Measurements from ENCODE around the gene CADPS. TPM values are rescaled to one million over a fixed set of nuclear protein-coding genes. Genes with fewer than 3 reads are reported as not detected.

CADPS gene
- total and polyA plus RNA-seq, 9 of the 15 experiments (the other 6 are each of a cell fraction or from before 2014, with no cell fraction given) = not detected

DNA sequence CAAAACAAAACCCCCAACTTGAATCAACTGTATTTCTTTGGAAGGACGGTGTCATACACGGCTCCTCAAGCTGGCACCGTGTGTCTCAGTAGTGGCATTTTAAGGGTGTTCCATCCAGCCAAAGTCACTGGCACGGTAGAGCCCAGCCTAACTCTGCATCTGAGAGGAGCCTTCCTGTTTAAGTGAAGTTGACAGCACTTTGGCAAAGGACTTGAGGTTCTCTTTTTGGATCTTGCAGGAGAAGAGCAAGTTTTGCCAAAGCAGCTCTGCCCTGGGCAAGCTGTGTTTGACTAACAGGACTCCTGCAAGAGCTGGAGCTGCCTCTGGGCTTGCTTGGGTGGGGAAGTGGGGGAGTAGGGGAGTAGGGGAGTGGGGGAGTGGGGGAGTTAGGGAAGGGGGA lies 392.3 kb downstream of the CADPS start:
- intact Hi-C loops (cut with micrococcal nuclease) = no loop called here
- no peaks in the 10 kb centered on the region for H4K20me1 ChIP-seq (replicated peaks; ENCODE audit: control insufficient read depth, insufficient read depth, low read length)
- H2AFZ ChIP-seq (ENCODE audit: low read depth, low read length) = no peak overlapping the region

DNA sequence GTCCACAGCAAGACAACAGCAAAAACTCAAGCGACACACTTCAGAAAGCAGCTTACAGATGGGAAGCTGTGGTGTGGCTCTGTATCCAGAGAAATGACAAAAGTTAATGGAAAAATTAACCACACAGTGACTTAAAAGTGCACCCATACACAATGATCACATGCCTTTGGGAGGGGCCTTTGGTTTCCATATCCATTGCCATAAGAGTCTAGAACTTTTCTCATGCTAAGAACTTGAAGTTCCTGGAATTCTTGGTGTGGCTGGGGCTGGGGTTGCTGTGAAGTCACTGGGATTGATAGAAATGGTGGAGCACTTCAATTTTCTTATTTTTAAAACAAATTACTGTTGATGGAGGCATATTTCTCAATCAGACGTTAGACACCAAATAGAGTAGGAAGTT lies 393.3 kb downstream of the CADPS start:
- ChIA-PET POLR2A (no interaction called here), CTCF (ENCODE audit: low intra/inter-chr PET ratio) (no interaction called here)
- no peak for TF ChIP-seq ZC3H4 (CRISPR knock-in tag; IDR thresholded peaks at IDR 0.05; ENCODE audit: borderline replicate concordance)
- TF ChIP-seq MTA3 (IDR thresholded peaks at IDR 0.05; ENCODE audit: borderline replicate concordance) = no peak
- TF ChIP-seq ZNF668 (CRISPR knock-in tag; IDR thresholded peaks at IDR 0.05) = no peak
- no peak for TF ChIP-seq CREB1 (IDR thresholded peaks at IDR 0.05)
- TF ChIP-seq CREB1 (CRISPR knock-in tag; IDR thresholded peaks at IDR 0.05) = no peak
- no peak for TF ChIP-seq CREM (IDR thresholded peaks at IDR 0.05; ENCODE audit: low read depth)
- no peak for TF ChIP-seq TEAD1 (CRISPR knock-in tag; IDR thresholded peaks at IDR 0.05)
- TF ChIP-seq BCOR (IDR thresholded peaks at IDR 0.05) = no peak
- no peak for TF ChIP-seq ARID1B (IDR thresholded peaks at IDR 0.05)
- TF ChIP-seq, protein P1, sequence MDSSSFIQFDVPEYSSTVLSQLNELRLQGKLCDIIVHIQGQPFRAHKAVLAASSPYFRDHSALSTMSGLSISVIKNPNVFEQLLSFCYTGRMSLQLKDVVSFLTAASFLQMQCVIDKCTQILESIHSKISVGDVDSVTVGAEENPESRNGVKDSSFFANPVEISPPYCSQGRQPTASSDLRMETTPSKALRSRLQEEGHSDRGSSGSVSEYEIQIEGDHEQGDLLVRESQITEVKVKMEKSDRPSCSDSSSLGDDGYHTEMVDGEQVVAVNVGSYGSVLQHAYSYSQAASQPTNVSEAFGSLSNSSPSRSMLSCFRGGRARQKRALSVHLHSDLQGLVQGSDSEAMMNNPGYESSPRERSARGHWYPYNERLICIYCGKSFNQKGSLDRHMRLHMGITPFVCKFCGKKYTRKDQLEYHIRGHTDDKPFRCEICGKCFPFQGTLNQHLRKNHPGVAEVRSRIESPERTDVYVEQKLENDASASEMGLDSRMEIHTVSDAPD (CRISPR knock-in tag; IDR thresholded peaks at IDR 0.05) = no peak
- TF ChIP-seq, protein P2, sequence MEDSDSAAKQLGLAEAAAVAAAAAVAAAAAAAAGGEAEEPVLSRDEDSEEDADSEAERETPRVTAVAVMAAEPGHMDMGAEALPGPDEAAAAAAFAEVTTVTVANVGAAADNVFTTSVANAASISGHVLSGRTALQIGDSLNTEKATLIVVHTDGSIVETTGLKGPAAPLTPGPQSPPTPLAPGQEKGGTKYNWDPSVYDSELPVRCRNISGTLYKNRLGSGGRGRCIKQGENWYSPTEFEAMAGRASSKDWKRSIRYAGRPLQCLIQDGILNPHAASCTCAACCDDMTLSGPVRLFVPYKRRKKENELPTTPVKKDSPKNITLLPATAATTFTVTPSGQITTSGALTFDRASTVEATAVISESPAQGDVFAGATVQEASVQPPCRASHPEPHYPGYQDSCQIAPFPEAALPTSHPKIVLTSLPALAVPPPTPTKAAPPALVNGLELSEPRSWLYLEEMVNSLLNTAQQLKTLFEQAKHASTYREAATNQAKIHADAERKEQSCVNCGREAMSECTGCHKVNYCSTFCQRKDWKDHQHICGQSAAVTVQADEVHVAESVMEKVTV (CRISPR knock-in tag; IDR thresholded peaks at IDR 0.05) = no peak

More for the DNA sequence above, 392.3 kb downstream of the CADPS start:
- no TSS peak for BruUV-seq (replicated peaks)
- Histone ChIP-seq H3K9me3 (replicated peaks; ENCODE audit: control insufficient read depth, insufficient read depth, low read depth, low read length) (no peaks in the 10 kb centered on the region), H3K36me3 (ENCODE audit: control insufficient read depth, insufficient read depth, low read length) (no peaks in the 10 kb centered on the region), H3K27me3 (ENCODE audit: control insufficient read depth in 2 of 2, insufficient read depth in 2 of 2, low read length in 2 of 2) (no peaks in the 10 kb centered on the region), H3K27ac (ENCODE audit: extremely low read depth, low read depth, low read length) (no peak overlapping the region), H3K79me2 (ENCODE audit: control insufficient read depth, insufficient read depth, low read length) (no peaks in the 10 kb centered on the region), H3K4me3 (no peak overlapping the region), H3K4me1 (replicated peaks in 1 of 2; ENCODE audit: control insufficient read depth in 2 of 2, insufficient read depth in 2 of 2, low read length in 2 of 2) (no peaks in the 10 kb centered on the region), H3K4me2 (ENCODE audit: insufficient read depth, low read length) (no peak overlapping the region), H3K9ac (ENCODE audit: insufficient read depth in 1 of 2, low read depth in 2 of 2, low read length in 2 of 2) (no peak overlapping the region), H3K9me1 (ENCODE audit: control insufficient read depth, insufficient read depth, low read length) (no peaks in the 10 kb centered on the region)
- ChIA-PET CTCF (ENCODE audit: low intra/inter-chr PET ratio) (no interaction called here), POLR2A (no interaction called here)
- ATAC-seq (no peak), FAIRE-seq (no peak), DNase-seq (ENCODE audit: extremely low read depth in 1 of 4, low spot score in 3 of 4) (no peak)
- TF ChIP-seq, protein P3, sequence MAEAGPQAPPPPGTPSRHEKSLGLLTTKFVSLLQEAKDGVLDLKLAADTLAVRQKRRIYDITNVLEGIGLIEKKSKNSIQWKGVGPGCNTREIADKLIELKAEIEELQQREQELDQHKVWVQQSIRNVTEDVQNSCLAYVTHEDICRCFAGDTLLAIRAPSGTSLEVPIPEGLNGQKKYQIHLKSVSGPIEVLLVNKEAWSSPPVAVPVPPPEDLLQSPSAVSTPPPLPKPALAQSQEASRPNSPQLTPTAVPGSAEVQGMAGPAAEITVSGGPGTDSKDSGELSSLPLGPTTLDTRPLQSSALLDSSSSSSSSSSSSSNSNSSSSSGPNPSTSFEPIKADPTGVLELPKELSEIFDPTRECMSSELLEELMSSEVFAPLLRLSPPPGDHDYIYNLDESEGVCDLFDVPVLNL (CRISPR knock-in tag; IDR thresholded peaks at IDR 0.05; ENCODE audit: low read depth) = no peak
- TF ChIP-seq NR1H2 (CRISPR knock-in tag; IDR thresholded peaks at IDR 0.05) (no peak), SNRNP70 (optimal IDR thresholded peaks at IDR 0.05; ENCODE audit: low read depth, low read length) (no peak), TFAM (CRISPR knock-in tag; conservative IDR thresholded peaks at IDR 0.05) (no peak), POLR2AphosphoS5 (IDR thresholded peaks at IDR 0.05; ENCODE audit: control insufficient read depth, insufficient read depth, low read depth, low read length) (no peak), GTF2F1 (IDR thresholded peaks at IDR 0.05; ENCODE audit: low read depth, low read length) (no peak), RBM34 (IDR thresholded peaks at IDR 0.05; ENCODE audit: borderline replicate concordance, insufficient read depth, low read length) (no peak)
- in situ Hi-C loops (cut with MboI) = no loop called here
- WGBS (ENCODE audit: insufficient coverage, low coverage, missing lambda C conversion rate) = 0% methylated on average over 4 of the region's 4 CpGs

More for the DNA sequence above, 393.3 kb downstream of the CADPS start:
- H3K9me1 ChIP-seq (ENCODE audit: control insufficient read depth, insufficient read depth, low read length) = no peaks in the 10 kb centered on the region
- H3K27me3 ChIP-seq (ENCODE audit: control insufficient read depth in 2 of 2, insufficient read depth in 2 of 2, low read length in 2 of 2) = no peaks in the 10 kb centered on the region
- H3K36me3 ChIP-seq (ENCODE audit: control insufficient read depth, insufficient read depth, low read length) = no peaks in the 10 kb centered on the region
- no peaks in the 10 kb centered on the region for H3K4me1 ChIP-seq (replicated peaks in 1 of 2; ENCODE audit: control insufficient read depth in 2 of 2, insufficient read depth in 2 of 2, low read length in 2 of 2)
- H3K9me3 ChIP-seq (replicated peaks; ENCODE audit: control insufficient read depth, insufficient read depth, low read depth, low read length) = no peaks in the 10 kb centered on the region
- H3K4me3 ChIP-seq = no peak overlapping the region
- no peak overlapping the region for H3K9ac ChIP-seq (ENCODE audit: insufficient read depth in 1 of 2, low read depth in 2 of 2, low read length in 2 of 2)
- BruUV-seq (replicated peaks) = no TSS peak
- WGBS (ENCODE audit: insufficient coverage, low coverage, missing lambda C conversion rate) = 0% methylated on average over 2 of the region's 2 CpGs
- intact Hi-C loops (cut with micrococcal nuclease) (no loop called here), in situ Hi-C loops (cut with MboI) (no loop called here)
- no peak for DNase-seq (ENCODE audit: extremely low read depth in 1 of 4, low spot score in 3 of 4)
- ATAC-seq = no peak
- H3K27ac ChIP-seq (ENCODE audit: extremely low read depth, low read depth, low read length) = no peak overlapping the region
- no peaks in the 10 kb centered on the region for H3K79me2 ChIP-seq (ENCODE audit: control insufficient read depth, insufficient read depth, low read length)
- FAIRE-seq = no peak
- no peaks in the 10 kb centered on the region for H4K20me1 ChIP-seq (replicated peaks; ENCODE audit: control insufficient read depth, insufficient read depth, low read length)
- H2AFZ ChIP-seq (ENCODE audit: low read depth, low read length) = no peak overlapping the region
- H3K4me2 ChIP-seq (ENCODE audit: insufficient read depth, low read length) = no peak overlapping the region

All from K562 (cell line).